ENCODE data around the gene TMEM184A. TPM values are rescaled to one million over a fixed set of nuclear protein-coding genes. Genes with fewer than 3 reads are reported as not detected.

Gene TMEM184A
- polyA plus RNA-seq, 2 donors = 80.2 to 187 TPM

GRCh38 chr7:1531263-1531978, 24.6 kb downstream of the TMEM184A start:
- H3K27me3 ChIP-seq (ENCODE audit: control insufficient read depth in 1 of 2, insufficient read depth in 2 of 2, low read length in 2 of 2) = no peaks in the 10 kb centered on the region
- peak overlapping the region; percentile 79 to 93 for H3K4me3 ChIP-seq (ENCODE audit: low read depth in 1 of 2, low read length in 2 of 2)
- no peaks in the 10 kb centered on the region for H3K9me3 ChIP-seq (ENCODE audit: control insufficient read depth in 2 of 2, insufficient read depth in 1 of 2, low read depth in 1 of 2, low read length in 1 of 2)
- WGBS, 2 donors = 1% methylated on average over 32 to 55 of the region's 55 CpGs
- peaks cover 12 to 30% of the 10 kb centered on the region in 2 donors for H3K4me1 ChIP-seq (ENCODE audit: control insufficient read depth in 2 of 2, insufficient read depth in 2 of 2, low read length in 1 of 2)
- peaks cover 0 to 6% of the 10 kb centered on the region in 2 donors for H3K36me3 ChIP-seq (ENCODE audit: control insufficient read depth in 2 of 2, insufficient read depth in 2 of 2, low read length in 1 of 2)
- peak overlapping the region; percentile 97 to 100 for H3K27ac ChIP-seq (ENCODE audit: low read depth in 2 of 2, low read length in 1 of 2)

GRCh38 chr7:1530946-1531262, 25.1 kb downstream of the TMEM184A start:
- peak overlapping the region; percentile 79 to 93 for H3K4me3 ChIP-seq (ENCODE audit: low read depth in 1 of 2, low read length in 2 of 2)
- peak overlapping the region; percentile 97 to 100 for H3K27ac ChIP-seq (ENCODE audit: low read depth in 2 of 2, low read length in 1 of 2)
- WGBS, 2 donors = 0 to 1% methylated on average over 13 to 45 of the region's 45 CpGs
- H3K9me3 ChIP-seq (ENCODE audit: control insufficient read depth in 2 of 2, insufficient read depth in 1 of 2, low read depth in 1 of 2, low read length in 1 of 2) = no peaks in the 10 kb centered on the region
- peaks cover 12 to 26% of the 10 kb centered on the region in 2 donors for H3K4me1 ChIP-seq (ENCODE audit: control insufficient read depth in 2 of 2, insufficient read depth in 2 of 2, low read length in 1 of 2)
- H3K27me3 ChIP-seq (ENCODE audit: control insufficient read depth in 1 of 2, insufficient read depth in 2 of 2, low read length in 2 of 2) = no peaks in the 10 kb centered on the region
- H3K36me3 ChIP-seq (ENCODE audit: control insufficient read depth in 2 of 2, insufficient read depth in 2 of 2, low read length in 1 of 2) = peaks cover 0 to 3% of the 10 kb centered on the region in 2 donors

- H3K36me3 ChIP-seq (ENCODE audit: control insufficient read depth in 2 of 2, insufficient read depth in 2 of 2, low read length in 1 of 2) = no peaks in the 10 kb centered on the region
- H3K4me3 ChIP-seq (ENCODE audit: low read depth in 1 of 2, low read length in 2 of 2) = no peak overlapping the region
- no peaks in the 10 kb centered on the region for H3K9me3 ChIP-seq (ENCODE audit: control insufficient read depth in 2 of 2, insufficient read depth in 1 of 2, low read depth in 1 of 2, low read length in 1 of 2)
- no peak overlapping the region for H3K27ac ChIP-seq (ENCODE audit: low read depth in 2 of 2, low read length in 1 of 2)
- WGBS, 2 donors = 73 to 75% methylated on average over 21 of the region's 21 CpGs
- peaks cover 11 to 25% of the 10 kb centered on the region in 2 donors for H3K4me1 ChIP-seq (ENCODE audit: control insufficient read depth in 2 of 2, insufficient read depth in 2 of 2, low read length in 1 of 2)
- H3K27me3 ChIP-seq (ENCODE audit: control insufficient read depth in 1 of 2, insufficient read depth in 2 of 2, low read length in 2 of 2) = no peaks in the 10 kb centered on the region
Measured at GRCh38 chr7:1529383-1530116, 26.5 kb downstream of the TMEM184A start.

- H3K4me1 ChIP-seq (ENCODE audit: control insufficient read depth in 2 of 2, insufficient read depth in 2 of 2, low read length in 1 of 2) = peaks cover 0 to 4% of the 10 kb centered on the region in 2 donors
- no peaks in the 10 kb centered on the region for H3K27me3 ChIP-seq (ENCODE audit: control insufficient read depth in 1 of 2, insufficient read depth in 2 of 2, low read length in 2 of 2)
- H3K9me3 ChIP-seq (ENCODE audit: control insufficient read depth in 2 of 2, insufficient read depth in 1 of 2, low read depth in 1 of 2, low read length in 1 of 2) = no peaks in the 10 kb centered on the region
- H3K4me3 ChIP-seq (ENCODE audit: low read depth in 1 of 2, low read length in 2 of 2) = no peak overlapping the region
- H3K27ac ChIP-seq (ENCODE audit: low read depth in 2 of 2, low read length in 1 of 2) = no peak overlapping the region
- no peaks in the 10 kb centered on the region for H3K36me3 ChIP-seq (ENCODE audit: control insufficient read depth in 2 of 2, insufficient read depth in 2 of 2, low read length in 1 of 2)
- 38 to 43% methylated on average over 6 of the region's 6 CpGs for WGBS, 2 donors
Measured at GRCh38 chr7:1526271-1526754, 29.7 kb downstream of the TMEM184A start.

GRCh38 chr7:1525409-1525808, 30.6 kb downstream of the TMEM184A start:
- 91 to 92% methylated on average over 6 of the region's 6 CpGs for WGBS, 2 donors
- Histone ChIP-seq H3K36me3 (ENCODE audit: control insufficient read depth in 2 of 2, insufficient read depth in 2 of 2, low read length in 1 of 2) (no peaks in the 10 kb centered on the region), H3K4me1 (ENCODE audit: control insufficient read depth in 2 of 2, insufficient read depth in 2 of 2, low read length in 1 of 2) (peaks cover 0 to 3% of the 10 kb centered on the region in 2 donors), H3K4me3 (ENCODE audit: low read depth in 1 of 2, low read length in 2 of 2) (no peak overlapping the region), H3K27me3 (ENCODE audit: control insufficient read depth in 1 of 2, insufficient read depth in 2 of 2, low read length in 2 of 2) (no peaks in the 10 kb centered on the region), H3K9me3 (ENCODE audit: control insufficient read depth in 2 of 2, insufficient read depth in 1 of 2, low read depth in 1 of 2, low read length in 1 of 2) (no peaks in the 10 kb centered on the region), H3K27ac (ENCODE audit: low read depth in 2 of 2, low read length in 1 of 2) (no peak overlapping the region)

GRCh38 chr7:1523844-1524243, 32.2 kb downstream of the TMEM184A start:
- Histone ChIP-seq H3K4me3 (ENCODE audit: low read depth in 1 of 2, low read length in 2 of 2) (no peak overlapping the region), H3K27me3 (ENCODE audit: control insufficient read depth in 1 of 2, insufficient read depth in 2 of 2, low read length in 2 of 2) (no peaks in the 10 kb centered on the region), H3K9me3 (ENCODE audit: control insufficient read depth in 2 of 2, insufficient read depth in 1 of 2, low read depth in 1 of 2, low read length in 1 of 2) (no peaks in the 10 kb centered on the region), H3K27ac (ENCODE audit: low read depth in 2 of 2, low read length in 1 of 2) (no peak overlapping the region), H3K36me3 (ENCODE audit: control insufficient read depth in 2 of 2, insufficient read depth in 2 of 2, low read length in 1 of 2) (no peaks in the 10 kb centered on the region), H3K4me1 (ENCODE audit: control insufficient read depth in 2 of 2, insufficient read depth in 2 of 2, low read length in 1 of 2) (peaks cover 0 to 3% of the 10 kb centered on the region in 2 donors)
- WGBS, 2 donors = 65 to 81% methylated on average over 17 of the region's 17 CpGs

- no peaks in the 10 kb centered on the region for H3K9me3 ChIP-seq (ENCODE audit: control insufficient read depth in 2 of 2, insufficient read depth in 1 of 2, low read depth in 1 of 2, low read length in 1 of 2)
- no peaks in the 10 kb centered on the region for H3K36me3 ChIP-seq (ENCODE audit: control insufficient read depth in 2 of 2, insufficient read depth in 2 of 2, low read length in 1 of 2)
- no peaks in the 10 kb centered on the region for H3K27me3 ChIP-seq (ENCODE audit: control insufficient read depth in 1 of 2, insufficient read depth in 2 of 2, low read length in 2 of 2)
- no peak overlapping the region for H3K4me3 ChIP-seq (ENCODE audit: low read depth in 1 of 2, low read length in 2 of 2)
- WGBS, 2 donors = 26 to 34% methylated on average over 13 of the region's 13 CpGs
- H3K4me1 ChIP-seq (ENCODE audit: control insufficient read depth in 2 of 2, insufficient read depth in 2 of 2, low read length in 1 of 2) = peaks cover 0 to 3% of the 10 kb centered on the region in 2 donors
- H3K27ac ChIP-seq (ENCODE audit: low read depth in 2 of 2, low read length in 1 of 2) = no peak overlapping the region
Measured at GRCh38 chr7:1523208-1523607, 32.8 kb downstream of the TMEM184A start.

GRCh38 chr7:1521456-1521855, 34.5 kb downstream of the TMEM184A start:
- WGBS, 2 donors = 81 to 86% methylated on average over 11 of the region's 11 CpGs
- Histone ChIP-seq H3K36me3 (ENCODE audit: control insufficient read depth in 2 of 2, insufficient read depth in 2 of 2, low read length in 1 of 2) (no peaks in the 10 kb centered on the region), H3K4me1 (ENCODE audit: control insufficient read depth in 2 of 2, insufficient read depth in 2 of 2, low read length in 1 of 2) (peaks cover 0 to 3% of the 10 kb centered on the region in 2 donors)

GRCh38 chr7:1520539-1521234, 35.3 kb downstream of the TMEM184A start:
- 78% methylated on average over 27 of the region's 27 CpGs for WGBS, 2 donors
- Histone ChIP-seq H3K27ac (ENCODE audit: low read depth in 2 of 2, low read length in 1 of 2) (no peak overlapping the region), H3K4me3 (ENCODE audit: low read depth in 1 of 2, low read length in 2 of 2) (no peak overlapping the region)

More at GRCh38 chr7:1521456-1521855, 34.5 kb downstream of the TMEM184A start:
- Histone ChIP-seq H3K9me3 (ENCODE audit: control insufficient read depth in 2 of 2, insufficient read depth in 1 of 2, low read depth in 1 of 2, low read length in 1 of 2) (no peaks in the 10 kb centered on the region), H3K27ac (ENCODE audit: low read depth in 2 of 2, low read length in 1 of 2) (no peak overlapping the region), H3K27me3 (ENCODE audit: control insufficient read depth in 1 of 2, insufficient read depth in 2 of 2, low read length in 2 of 2) (no peaks in the 10 kb centered on the region), H3K4me3 (ENCODE audit: low read depth in 1 of 2, low read length in 2 of 2) (no peak overlapping the region)

More at GRCh38 chr7:1520539-1521234, 35.3 kb downstream of the TMEM184A start:
- Histone ChIP-seq H3K36me3 (ENCODE audit: control insufficient read depth in 2 of 2, insufficient read depth in 2 of 2, low read length in 1 of 2) (no peaks in the 10 kb centered on the region), H3K9me3 (ENCODE audit: control insufficient read depth in 2 of 2, insufficient read depth in 1 of 2, low read depth in 1 of 2, low read length in 1 of 2) (no peaks in the 10 kb centered on the region), H3K4me1 (ENCODE audit: control insufficient read depth in 2 of 2, insufficient read depth in 2 of 2, low read length in 1 of 2) (peaks cover 0 to 3% of the 10 kb centered on the region in 2 donors), H3K27me3 (ENCODE audit: control insufficient read depth in 1 of 2, insufficient read depth in 2 of 2, low read length in 2 of 2) (no peaks in the 10 kb centered on the region)

Measured in esophagus (tissue), 2 donors.